GM18508 (cell line): ENCODE data around the gene SEZ6L2.
"Not testable (repeated sequence)": the region's sequence is repeated elsewhere in the genome, so short reads cannot be mapped to it uniquely, and the experiment has no call there.

ENCODE experiments used
- ATAC-seq: cut with Tn5 transposase; IDR thresholded peaks from one replicate; pipeline ENCODE4 v1.9.1; 2021; ENCODE audit warnings: moderate number of reproducible peaks; ENCODE audit not compliant: insufficient read depth, unreplicated experiment

SEZ6L2 gene

DNA sequence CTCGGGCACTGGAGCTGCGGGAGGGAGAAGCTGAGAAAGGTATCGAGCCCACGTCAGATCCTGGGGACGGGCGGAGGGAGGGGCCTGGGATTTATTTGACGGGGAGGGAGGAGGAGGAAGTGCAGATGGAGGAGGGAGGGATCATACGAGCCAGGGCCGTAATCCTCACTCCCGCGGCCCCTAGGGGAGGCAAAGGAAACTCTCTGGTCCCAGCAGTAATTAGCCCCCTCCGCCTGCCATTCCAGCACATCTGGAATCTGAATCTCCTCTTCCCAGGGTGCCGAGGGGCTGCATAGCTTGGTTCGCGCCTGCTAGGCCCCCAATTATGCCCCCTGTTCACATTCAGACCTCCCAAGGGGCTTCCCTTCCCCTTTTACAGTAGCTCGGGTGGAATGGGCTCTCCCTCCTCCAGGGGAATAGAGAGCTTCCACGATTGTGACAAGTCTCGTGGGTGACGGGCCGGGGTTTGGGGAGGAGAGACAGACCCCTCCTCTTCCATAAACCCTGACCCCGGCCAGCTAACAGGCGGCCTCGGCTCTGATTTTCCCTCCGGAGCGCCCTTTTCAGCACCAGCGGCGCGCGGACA, at the start of gene SEZ6L2:
TSS of gene SEZ6L2 (minus strand) at position 35 of the 586 bp plus-strand sequence. CDS start 531 bp downstream, outside the sequence.
- no peak for ATAC-seq

DNA sequence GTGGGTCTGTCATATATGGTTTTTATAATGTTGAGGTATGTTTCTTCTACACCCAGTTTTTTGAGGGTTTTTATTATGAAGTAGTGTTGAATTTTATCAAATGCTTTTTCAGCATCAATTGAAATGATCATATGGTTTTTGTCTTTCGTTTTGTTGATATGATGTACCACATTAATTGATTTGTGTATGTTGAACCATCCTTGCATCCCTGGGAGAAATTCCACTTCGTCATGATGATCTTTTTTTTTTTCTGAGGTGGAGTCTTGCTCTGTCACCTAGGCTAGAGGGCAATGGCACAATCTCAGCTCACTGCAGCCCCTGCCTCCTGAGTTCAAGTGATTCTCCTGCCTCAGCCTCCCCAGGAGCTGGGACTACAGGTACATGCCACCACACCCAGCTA, 48.5 kb upstream of the SEZ6L2 start:
- ATAC-seq: no peak

DNA sequence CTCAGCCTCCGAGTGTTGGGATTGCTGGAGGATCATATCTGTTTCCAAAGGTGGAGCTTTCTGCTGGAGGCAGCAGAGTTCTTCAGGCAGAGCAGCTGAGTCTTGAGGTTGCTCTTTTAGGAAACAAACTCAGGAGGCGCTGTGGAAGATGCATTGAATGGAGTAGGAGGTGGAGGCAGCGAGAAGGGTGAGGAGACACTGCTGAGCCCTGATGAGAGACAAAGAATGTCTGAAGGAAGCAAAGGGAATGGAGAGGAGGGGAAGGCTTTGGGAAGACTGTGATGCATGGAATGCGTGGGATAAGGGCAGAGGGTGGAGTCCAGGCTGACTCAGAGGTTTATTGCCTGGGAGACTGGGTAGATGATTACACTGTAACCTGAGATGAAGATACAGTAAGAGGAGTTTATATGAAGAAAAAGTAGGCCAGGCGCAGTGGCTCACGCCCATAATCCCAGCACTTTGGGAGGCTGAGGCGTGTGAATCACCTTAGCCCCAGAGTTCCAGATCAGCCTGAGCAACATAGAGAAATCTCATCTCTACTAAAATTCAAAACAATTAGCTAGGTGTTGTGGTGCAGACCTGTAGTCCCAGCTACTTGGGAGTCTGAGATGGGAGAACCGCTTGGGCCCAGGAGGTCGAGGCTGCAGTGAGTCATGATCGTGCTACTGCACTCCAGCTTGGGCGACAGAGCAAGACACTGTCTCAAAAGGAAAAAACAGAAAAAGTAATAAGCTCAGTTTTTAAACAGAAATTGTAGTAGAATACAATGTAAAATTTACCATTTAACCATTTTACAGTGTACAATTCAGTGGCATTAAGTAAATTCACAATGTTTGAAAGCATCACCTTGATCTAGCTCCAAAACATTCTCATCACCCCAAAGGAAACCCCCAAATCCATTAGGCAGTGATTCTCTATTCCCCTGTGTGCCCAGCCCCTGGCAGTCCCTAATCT, 44.8 kb upstream of the SEZ6L2 start:
- no peak for ATAC-seq

GRCh38 chr16:29940656-29941055, 41.3 kb upstream of the SEZ6L2 start:
- no peak for ATAC-seq

- ATAC-seq: not testable (repeated sequence)
Observed at GRCh38 chr16:29931750-29932149, 32.4 kb upstream of the SEZ6L2 start.

DNA sequence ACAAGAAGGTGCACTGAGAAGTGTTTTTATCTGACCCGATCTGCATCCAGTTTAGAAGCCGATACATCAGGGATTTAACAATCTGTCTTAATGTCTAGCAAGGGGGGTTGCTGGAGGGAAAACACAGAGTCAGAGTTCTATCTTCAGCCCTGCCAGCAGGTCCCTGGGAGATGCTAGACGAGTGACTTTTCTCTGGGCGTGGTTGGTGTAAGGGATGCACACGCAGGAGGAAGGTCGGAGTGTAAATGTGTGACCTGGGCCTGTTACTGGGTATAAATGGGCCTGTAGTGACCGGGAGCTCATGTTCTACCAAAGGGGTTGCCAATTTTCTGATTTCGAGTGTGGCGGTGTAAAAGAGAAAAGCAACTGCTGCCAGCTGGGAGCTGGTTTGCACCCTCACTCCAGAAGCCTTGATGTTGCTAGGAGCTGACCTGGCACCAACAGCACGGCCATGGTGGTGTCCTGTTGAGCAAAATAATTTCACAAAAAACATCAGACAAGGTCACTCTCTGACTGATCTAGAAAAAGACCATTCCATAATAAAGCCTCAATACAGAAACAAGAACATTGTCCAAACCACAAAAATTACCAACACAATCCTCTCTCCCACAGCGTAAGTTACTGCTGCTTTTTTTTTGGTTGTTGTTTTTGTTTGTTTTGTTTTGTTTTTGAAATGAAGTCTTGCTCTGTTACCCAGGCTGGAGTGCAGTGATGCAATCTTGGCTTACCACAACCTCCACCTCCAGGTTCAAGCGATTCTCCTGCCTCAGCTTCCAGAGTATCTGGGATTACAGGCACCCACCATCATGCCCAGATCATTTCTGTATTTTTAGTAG, 27.9 kb upstream of the SEZ6L2 start:
- ATAC-seq: no peak

GRCh38 chr16:29926711-29927052, 27.3 kb upstream of the SEZ6L2 start:
- ATAC-seq: no peak

DNA sequence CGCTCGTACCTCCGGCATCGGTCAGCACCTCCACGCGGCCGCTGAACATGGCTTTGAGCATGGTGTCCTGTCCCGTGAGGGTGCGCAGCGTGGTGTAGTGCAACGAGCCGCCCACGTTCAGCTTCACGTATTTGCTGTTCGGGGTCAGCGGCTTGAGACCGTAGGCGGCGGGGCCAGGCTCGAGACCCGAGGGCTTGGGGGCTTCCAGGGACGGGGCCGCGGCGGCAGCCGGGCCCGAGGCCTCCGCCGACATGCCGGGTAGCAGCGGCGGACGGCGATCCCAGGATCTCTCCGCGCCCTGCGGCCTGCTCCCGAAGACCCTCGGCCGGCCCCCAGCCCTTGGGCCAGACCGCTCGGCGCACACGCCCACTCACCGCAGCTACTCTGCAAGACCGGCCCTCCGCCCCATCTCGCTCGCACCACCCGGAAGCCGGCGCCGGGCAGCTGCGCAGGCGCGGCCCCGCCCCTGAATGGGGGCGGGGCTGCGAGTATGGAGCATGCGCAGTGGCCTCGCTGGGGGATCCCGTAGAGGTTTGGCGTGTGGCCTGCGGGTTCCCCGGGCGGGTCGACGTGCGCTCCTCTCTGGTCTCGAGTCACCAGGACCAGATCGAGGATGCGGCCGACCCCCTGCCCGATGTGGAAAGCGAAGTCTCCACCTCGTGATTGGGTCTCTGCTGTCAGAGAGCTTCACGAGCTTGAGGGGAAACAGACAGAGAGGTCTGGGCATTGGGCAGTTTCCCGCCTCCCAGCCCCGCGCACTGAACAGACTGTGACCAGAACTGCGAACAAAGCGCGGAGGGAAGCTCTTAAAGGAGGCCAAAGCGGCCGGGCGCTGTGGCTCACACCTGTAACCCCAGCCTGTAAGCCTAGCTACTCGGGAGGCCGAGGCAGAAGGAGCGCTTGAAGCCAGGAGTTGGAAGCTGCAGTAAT, 26.7 kb upstream of the SEZ6L2 start, which contains the start of gene KCTD13:
TSS of gene KCTD13 (minus strand) at position 446 of the 930 bp plus-strand sequence. CDS start at position 253, 193 bp downstream.
- ATAC-seq: peak; percentile 53

DNA sequence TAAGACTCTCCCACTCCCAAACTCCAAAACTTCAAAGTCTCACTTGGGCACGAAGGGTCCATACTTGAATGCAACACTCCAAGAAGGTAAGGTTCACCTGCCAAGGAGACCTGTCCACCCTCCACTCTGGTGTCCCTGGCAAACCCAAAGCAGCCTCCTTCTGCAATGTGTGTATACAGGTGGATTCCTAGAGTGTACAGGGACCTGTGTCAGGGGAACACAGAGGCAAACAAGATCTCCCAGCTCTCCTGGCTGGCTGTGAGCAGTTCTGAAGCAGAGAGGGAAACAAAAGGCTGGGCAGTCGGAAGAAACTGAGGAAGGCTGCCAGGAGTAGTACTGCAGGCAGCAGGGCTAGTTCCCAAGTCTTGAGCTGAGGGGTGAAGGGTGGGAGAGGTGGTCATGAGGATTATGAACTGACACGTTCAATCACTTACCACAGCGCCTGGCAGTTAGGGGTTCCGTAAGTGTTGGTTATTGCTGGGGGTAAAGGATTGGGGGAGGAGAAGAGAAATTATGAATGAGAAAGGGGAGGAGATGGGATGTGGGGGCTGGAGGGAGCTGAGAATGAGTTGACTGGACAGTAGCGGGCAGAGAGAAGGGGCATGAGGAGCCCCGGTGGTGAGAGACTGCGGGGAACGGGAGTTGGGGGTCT, 25.9 kb upstream of the SEZ6L2 start:
- no peak for ATAC-seq

- ATAC-seq: no peak
Observed at GRCh38 chr16:29922986-29923501, 23.7 kb upstream of the SEZ6L2 start.

DNA sequence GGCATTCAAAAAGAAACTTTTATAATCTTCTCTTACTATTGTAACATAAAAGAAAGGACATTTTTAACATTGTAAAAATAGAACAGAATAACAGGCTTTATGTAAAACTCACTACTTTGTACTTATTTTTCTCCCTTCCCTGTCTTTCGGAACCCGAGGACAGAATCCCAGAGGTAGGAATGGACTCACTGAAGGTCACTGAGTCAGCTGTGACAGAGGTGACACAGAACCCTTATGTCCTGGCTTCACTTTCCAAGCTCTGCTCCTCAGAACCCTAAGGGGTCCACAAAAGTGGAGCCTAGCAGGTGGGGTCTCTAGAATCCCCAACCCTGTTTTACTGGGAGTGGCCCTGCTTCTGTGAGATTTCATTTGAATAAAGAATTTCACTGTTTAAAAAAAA, 23.0 kb upstream of the SEZ6L2 start:
- no peak for ATAC-seq

DNA sequence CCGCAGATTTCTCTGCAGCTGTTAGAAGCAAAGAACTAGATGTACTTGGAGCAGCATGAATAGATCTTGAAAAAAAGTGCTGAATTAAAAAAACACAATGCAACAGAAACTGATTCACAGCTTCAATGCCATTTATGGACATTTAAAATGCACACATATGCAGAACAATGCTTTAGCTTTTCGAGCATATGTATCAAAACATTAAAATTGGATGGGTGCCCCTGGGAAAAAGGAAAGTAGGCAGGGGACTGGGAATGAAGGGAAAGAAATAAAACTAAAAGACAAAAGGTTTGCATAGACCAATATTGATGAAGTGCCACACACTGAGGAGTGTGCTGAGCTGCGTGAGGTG, 21.7 kb upstream of the SEZ6L2 start:
- ATAC-seq: no peak

DNA sequence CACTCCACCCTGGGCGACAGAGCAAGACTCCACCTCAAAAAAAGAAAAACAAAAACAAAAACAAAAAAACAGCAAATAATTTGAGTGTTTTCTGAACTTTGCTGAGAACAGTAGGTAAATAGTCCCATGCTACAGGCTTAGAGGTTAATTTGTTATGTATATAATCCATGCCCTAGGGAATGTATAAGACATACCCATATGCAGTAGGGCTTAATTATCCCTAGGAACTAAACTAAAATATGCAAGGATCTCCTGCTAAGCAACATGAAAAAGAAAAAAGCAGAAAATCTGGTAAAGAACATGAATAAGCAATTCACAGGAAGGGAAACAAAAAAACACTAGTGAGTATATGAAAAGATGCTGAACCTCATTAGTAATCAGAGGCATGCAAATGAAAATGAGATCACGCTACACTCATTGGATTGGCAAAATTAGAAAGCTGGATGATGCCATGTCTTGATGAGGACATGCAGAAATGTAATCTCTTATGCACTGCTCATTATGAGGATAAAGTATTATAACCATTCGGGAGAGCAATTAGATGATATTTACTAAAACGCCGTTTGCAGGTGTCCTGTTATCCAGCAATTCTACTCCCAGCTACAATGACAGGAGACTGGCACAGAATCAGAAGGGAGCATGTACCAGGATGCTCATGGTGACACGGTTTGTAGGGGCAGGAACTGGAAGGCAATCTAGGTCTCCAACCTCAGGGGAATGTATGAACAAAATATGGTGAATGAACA, 21.1 kb upstream of the SEZ6L2 start:
- no peak for ATAC-seq

DNA sequence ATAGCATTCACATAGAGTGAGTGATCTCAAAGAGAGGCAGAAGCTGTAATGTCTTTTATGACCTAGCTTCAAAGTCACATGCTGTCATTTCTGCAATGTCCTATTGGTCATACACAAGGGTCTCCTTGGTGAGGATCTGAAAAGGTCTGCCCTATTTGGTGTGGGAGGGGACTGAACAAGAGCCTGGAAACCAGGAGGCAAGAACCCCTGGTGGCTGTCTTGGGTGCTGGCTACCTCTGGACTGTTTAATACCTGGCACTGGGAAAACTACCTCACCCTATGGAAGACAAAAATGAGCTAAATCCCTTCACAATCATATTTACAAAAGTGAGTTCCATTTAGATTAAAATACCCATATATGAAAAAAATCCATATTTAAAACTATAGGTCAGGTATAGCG, 17.6 kb upstream of the SEZ6L2 start:
- no peak for ATAC-seq

DNA sequence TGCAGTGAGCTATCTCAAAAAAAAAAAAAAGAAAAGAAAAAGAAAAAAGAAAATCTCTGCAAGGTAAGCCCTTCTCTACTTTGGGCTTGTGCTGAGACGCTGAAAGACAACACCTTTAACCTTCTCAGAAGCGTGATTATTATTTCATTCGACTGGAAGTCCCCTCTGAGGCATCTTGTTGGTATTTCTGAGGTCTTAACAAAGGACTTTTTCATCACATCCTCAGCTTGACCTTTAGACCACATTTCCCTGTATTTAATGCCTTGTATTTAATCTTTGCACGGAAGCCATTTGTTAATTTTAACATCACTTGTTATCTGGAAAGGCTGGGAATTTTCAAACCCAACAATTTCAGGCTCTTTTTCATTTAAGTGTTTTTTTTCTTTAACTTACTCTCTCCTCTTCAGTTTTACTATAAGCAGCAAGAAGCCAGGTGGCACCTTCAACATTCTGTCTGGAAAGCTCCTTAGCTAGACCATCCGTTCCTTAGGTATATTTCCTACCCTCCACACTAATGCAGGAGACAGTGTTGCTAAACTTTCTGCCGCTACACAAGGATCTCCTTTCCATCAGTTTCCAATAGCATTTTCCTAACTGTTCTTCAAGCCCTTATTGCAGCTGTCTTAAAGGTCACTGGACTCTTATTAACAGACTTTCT, 16.4 kb upstream of the SEZ6L2 start:
- ATAC-seq: no peak

DNA sequence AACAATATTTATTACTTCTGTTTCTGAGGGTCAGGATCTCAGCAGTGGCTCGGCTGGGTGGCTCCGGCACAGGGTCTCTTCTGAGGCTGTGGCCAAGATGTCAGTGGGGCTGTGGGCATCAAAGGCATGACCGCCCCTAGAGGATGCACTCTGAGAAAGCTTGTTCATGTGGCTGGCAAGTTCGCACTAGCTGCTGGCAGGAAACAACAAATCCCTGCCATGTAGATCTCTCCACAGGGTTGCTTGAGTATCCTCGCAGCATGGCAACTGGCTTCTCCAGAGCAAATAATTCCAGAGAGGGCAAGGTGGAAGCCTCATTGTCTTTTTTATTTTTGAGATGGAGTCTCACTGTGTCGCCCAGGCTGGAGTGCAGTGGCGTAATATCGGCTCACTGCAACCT, 14.2 kb upstream of the SEZ6L2 start:
- no peak for ATAC-seq

- no peak for ATAC-seq
Observed at GRCh38 chr16:29912087-29912486, 12.7 kb upstream of the SEZ6L2 start.

- no peak for ATAC-seq
Observed at GRCh38 chr16:29911676-29912010, 12.3 kb upstream of the SEZ6L2 start.
